Measurements from ENCODE around the gene SNTG2. TPM values are rescaled to one million over a fixed set of nuclear protein-coding genes. Genes with fewer than 3 reads are reported as not detected.

Gene SNTG2
- total and polyA plus RNA-seq, 2 of the 13 experiments (the other 11 are each of a cell fraction or from before 2014, with no cell fraction given): not detected

DNA sequence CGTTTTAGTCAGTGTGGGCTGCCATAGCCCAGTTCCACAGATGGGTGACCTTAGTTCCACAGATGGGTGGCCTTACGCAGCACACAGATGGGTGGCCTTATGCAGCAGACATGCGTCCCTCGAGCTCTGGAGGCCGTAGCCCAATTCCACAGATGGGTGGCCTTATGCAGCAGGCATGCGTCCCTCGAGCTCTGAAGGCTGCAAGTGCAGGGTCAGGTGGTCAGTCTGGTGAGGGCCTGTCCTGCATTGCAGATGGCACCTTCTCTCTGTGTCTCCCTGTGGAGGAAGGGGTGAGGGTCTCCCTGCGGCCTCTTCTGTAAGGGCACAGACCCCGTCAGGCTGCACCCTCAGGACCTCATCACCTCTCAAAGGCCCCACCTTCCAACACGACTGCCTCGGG is 273.1 kb downstream of the SNTG2 start:
- in situ Hi-C loops (cut with HindIII; ENCODE audit: extremely low pct_ligation_motif_present, low pct_unique_long_range_greater_than_20kb) (no loop called here), intact Hi-C loops (cut with micrococcal nuclease; ENCODE audit: unreplicated experiment) (no loop called here)
- Histone ChIP-seq H3K4me2 (ENCODE audit: low read depth, low read length) (no peak overlapping the region), H4K20me1 (ENCODE audit: insufficient read depth, low read length) (no peaks in the 10 kb centered on the region), H3K4me1 (ENCODE audit: insufficient read depth, low read length) (no peaks in the 10 kb centered on the region), H2AFZ (ENCODE audit: low read length) (no peak overlapping the region), H3K27me3 (ENCODE audit: control insufficient read depth in 1 of 2, insufficient read depth in 2 of 2, low read length in 2 of 2) (peaks cover 0 to 43% of the 10 kb centered on the region in 2 experiments; a peak in 4 of 5 replicates), H3K4me3 (replicated peaks in 1 of 3; ENCODE audit: insufficient read depth in 1 of 3, low read depth in 2 of 3, low read length in 3 of 3) (no peak overlapping the region), H3K79me2 (ENCODE audit: insufficient read depth, low read length) (no peaks in the 10 kb centered on the region), H3K27ac (ENCODE audit: extremely low read length, insufficient read depth, low read length) (no peak overlapping the region), H3K36me3 (replicated peaks in 1 of 2; ENCODE audit: control insufficient read depth in 1 of 2, insufficient read depth in 2 of 2, low read length in 2 of 2) (no peaks in the 10 kb centered on the region), H3K9ac (ENCODE audit: insufficient read depth, low read depth, low read length) (no peak overlapping the region), H3K9me3 (ENCODE audit: low read length) (peaks cover 5% of the 10 kb centered on the region; the same call in 1 of the 2 replicates)
- no peak for ATAC-seq
- ChIA-PET CTCF (ENCODE audit: low intra/inter-chr PET ratio, low total read pairs) (no interaction called here), POLR2A (no interaction called here)
- FAIRE-seq: no peak
- DNase-seq (ENCODE audit: low spot score): no peak
- TF ChIP-seq MNT (IDR thresholded peaks at IDR 0.05) (no peak), CCDC6 (CRISPR knock-in tag; IDR thresholded peaks at IDR 0.05) (no peak), SUZ12 (IDR thresholded peaks at IDR 0.05; ENCODE audit: low read depth, low read length) (no peak), KDM5B (CRISPR knock-in tag; IDR thresholded peaks at IDR 0.05; ENCODE audit: borderline replicate concordance) (no peak), ATF2 (CRISPR knock-in tag; IDR thresholded peaks at IDR 0.05) (no peak), ZNF468 (CRISPR knock-in tag; IDR thresholded peaks at IDR 0.05) (no peak), ZNF550 (CRISPR knock-in tag; IDR thresholded peaks at IDR 0.05; ENCODE audit: borderline replicate concordance) (no peak), HNF4G (IDR thresholded peaks at IDR 0.05; ENCODE audit: borderline replicate concordance, low read depth, low read length) (no peak), HNF4G (CRISPR knock-in tag; IDR thresholded peaks at IDR 0.05; ENCODE audit: borderline replicate concordance, low read depth) (no peak), ETV5 (CRISPR knock-in tag; IDR thresholded peaks at IDR 0.05; ENCODE audit: borderline replicate concordance) (no peak), ZNF773 (CRISPR knock-in tag; IDR thresholded peaks at IDR 0.05; ENCODE audit: borderline replicate concordance) (no peak), ZBTB3 (CRISPR knock-in tag; IDR thresholded peaks at IDR 0.05; ENCODE audit: borderline replicate concordance, low read depth) (no peak), ZNF430 (CRISPR knock-in tag; IDR thresholded peaks at IDR 0.05) (no peak), PHF21A (CRISPR knock-in tag; IDR thresholded peaks at IDR 0.05) (no peak), ZNF335 (CRISPR knock-in tag; IDR thresholded peaks at IDR 0.05) (no peak), ZNF597 (CRISPR knock-in tag; IDR thresholded peaks at IDR 0.05) (no peak), DR1 (CRISPR knock-in tag; IDR thresholded peaks at IDR 0.05) (no peak), ZNF850 (CRISPR knock-in tag; conservative IDR thresholded peaks at IDR 0.05) (no peak), KAT8 (CRISPR knock-in tag; IDR thresholded peaks at IDR 0.05) (no peak), ARNTL (CRISPR knock-in tag; IDR thresholded peaks at IDR 0.05) (no peak)
- TF ChIP-seq, protein P1, sequence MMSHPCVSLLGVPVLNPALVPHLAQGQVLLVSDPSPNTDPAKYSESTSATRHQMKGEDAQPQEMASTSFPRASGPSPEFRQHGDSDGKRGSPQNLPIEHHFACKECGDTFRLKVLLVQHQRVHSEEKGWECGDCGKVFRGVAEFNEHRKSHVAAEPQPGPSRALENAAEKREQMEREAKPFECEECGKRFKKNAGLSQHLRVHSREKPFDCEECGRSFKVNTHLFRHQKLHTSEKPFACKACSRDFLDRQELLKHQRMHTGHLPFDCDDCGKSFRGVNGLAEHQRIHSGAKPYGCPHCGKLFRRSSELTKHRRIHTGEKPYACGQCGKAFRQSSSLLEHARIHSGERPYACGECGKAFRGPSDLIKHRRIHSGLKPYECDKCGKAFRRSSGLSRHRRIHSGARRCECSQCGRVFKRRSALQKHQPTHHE (CRISPR knock-in tag; IDR thresholded peaks at IDR 0.05; ENCODE audit: borderline replicate concordance): no peak
- WGBS (ENCODE audit: low lambda C conversion rate): 0% methylated on average over 3 of the region's 11 CpGs
- no TSS peak for BruUV-seq (replicated peaks)
